ENCODE results near the gene PPP2R2B.

PPP2R2B gene

DNA sequence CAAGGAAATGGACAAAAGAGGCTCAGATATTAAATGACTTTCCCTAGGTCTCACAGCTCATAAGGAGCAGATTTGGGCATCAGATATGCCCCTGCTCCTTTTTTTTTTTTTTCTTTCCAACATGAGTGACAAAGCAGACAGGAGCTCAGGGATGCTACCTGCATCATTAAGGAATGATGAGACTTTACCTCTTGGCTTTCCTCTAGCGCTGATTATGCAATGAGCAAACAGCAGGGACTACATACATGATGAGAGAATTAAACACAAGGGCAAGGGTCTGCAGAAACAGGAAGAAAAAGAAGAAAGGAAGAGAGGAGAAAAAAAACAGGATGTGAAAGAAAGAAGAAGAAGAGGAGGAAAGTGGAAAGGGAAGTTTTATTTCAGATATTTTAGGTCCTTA lies 179.9 kb downstream of the PPP2R2B start:
- Histone ChIP-seq H3K36me3 (no peaks in the 10 kb centered on the region), H3K4me1 (ENCODE audit: control insufficient read depth in 1 of 2, insufficient read depth in 1 of 2, low read depth in 1 of 2, low read length in 1 of 2) (no peaks in the 10 kb centered on the region), H3K27ac (no peak overlapping the region), H3K27me3 (no peaks in the 10 kb centered on the region), H3K4me3 (ENCODE audit: low read depth in 1 of 2, low read length in 1 of 2) (no peak overlapping the region), H3K9me3 (no peaks in the 10 kb centered on the region)
- TF ChIP-seq CTCF (IDR thresholded peaks at IDR 0.05), result no peak

GRCh38 chr5:146697211-146697610 lies 181.3 kb downstream of the PPP2R2B start:
- Histone ChIP-seq H3K36me3 (no peaks in the 10 kb centered on the region), H3K9me3 (no peaks in the 10 kb centered on the region)

GRCh38 chr5:146695646-146696045 lies 182.9 kb downstream of the PPP2R2B start:
- Histone ChIP-seq H3K9me3 (no peaks in the 10 kb centered on the region), H3K4me1 (ENCODE audit: control insufficient read depth in 1 of 2, insufficient read depth in 1 of 2, low read depth in 1 of 2, low read length in 1 of 2) (no peaks in the 10 kb centered on the region), H3K27ac (no peak overlapping the region), H3K27me3 (no peaks in the 10 kb centered on the region), H3K36me3 (no peaks in the 10 kb centered on the region), H3K4me3 (ENCODE audit: low read depth in 1 of 2, low read length in 1 of 2) (no peak overlapping the region)
- TF ChIP-seq CTCF (IDR thresholded peaks at IDR 0.05), result no peak

More at GRCh38 chr5:146697211-146697610, 181.3 kb downstream of the PPP2R2B start:
- Histone ChIP-seq H3K4me3 (ENCODE audit: low read depth in 1 of 2, low read length in 1 of 2) (no peak overlapping the region), H3K27me3 (no peaks in the 10 kb centered on the region), H3K27ac (no peak overlapping the region), H3K4me1 (ENCODE audit: control insufficient read depth in 1 of 2, insufficient read depth in 1 of 2, low read depth in 1 of 2, low read length in 1 of 2) (no peaks in the 10 kb centered on the region)
- no peak for TF ChIP-seq CTCF (IDR thresholded peaks at IDR 0.05)

DNA sequence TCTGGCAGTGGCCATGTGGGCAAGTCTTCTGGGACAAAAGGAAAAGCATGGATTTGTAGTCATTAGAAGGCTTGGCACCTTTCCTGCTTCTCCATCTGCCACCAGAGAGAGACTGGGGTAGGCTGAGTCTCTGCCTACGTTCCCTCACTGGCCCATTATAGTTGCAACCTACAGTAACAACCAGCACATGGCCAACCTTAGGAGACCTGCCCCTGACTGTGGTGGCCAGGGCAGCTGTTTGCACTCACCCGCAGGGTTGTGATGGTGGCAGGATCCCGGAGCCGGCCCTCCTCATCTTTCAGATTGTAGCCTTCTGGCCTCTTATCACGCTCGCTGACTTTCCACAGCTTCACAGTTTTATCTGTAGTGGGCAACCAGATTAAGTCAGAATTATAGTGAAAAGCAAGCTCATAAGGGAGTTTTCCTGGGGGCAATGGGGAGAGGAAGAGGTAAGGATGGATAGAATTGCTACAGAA lies 187.6 kb downstream of the PPP2R2B start:
- Histone ChIP-seq H3K27me3 (no peaks in the 10 kb centered on the region), H3K9me3 (no peaks in the 10 kb centered on the region), H3K36me3 (no peaks in the 10 kb centered on the region), H3K4me3 (ENCODE audit: low read depth in 1 of 2, low read length in 1 of 2) (no peak overlapping the region), H3K4me1 (ENCODE audit: control insufficient read depth in 1 of 2, insufficient read depth in 1 of 2, low read depth in 1 of 2, low read length in 1 of 2) (no peaks in the 10 kb centered on the region), H3K27ac (no peak overlapping the region)
- no peak for TF ChIP-seq CTCF (IDR thresholded peaks at IDR 0.05)

DNA sequence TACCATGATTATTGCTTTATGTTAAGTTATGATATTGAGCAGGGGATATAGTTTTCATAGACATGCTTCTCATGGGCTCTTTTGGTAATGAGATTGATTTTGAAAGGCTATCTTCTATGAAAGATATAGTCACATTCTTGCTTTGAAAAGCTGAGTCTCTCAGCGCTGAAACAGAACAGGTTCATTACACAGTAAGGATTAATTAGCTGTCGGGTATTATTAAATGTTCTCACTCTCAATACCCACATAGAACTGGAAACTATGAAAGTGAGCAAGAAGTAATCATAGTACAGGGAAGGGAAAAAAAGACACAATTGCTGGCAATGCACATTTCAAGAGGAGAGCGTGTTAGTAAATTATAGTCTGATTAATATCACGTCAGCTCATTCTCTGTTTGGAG lies 190.9 kb downstream of the PPP2R2B start:
- Histone ChIP-seq H3K4me1 (ENCODE audit: control insufficient read depth in 1 of 2, insufficient read depth in 1 of 2, low read depth in 1 of 2, low read length in 1 of 2) (no peaks in the 10 kb centered on the region), H3K27ac (no peak overlapping the region), H3K4me3 (ENCODE audit: low read depth in 1 of 2, low read length in 1 of 2) (no peak overlapping the region), H3K27me3 (no peaks in the 10 kb centered on the region), H3K9me3 (no peaks in the 10 kb centered on the region), H3K36me3 (no peaks in the 10 kb centered on the region)
- TF ChIP-seq CTCF (IDR thresholded peaks at IDR 0.05), result no peak

DNA sequence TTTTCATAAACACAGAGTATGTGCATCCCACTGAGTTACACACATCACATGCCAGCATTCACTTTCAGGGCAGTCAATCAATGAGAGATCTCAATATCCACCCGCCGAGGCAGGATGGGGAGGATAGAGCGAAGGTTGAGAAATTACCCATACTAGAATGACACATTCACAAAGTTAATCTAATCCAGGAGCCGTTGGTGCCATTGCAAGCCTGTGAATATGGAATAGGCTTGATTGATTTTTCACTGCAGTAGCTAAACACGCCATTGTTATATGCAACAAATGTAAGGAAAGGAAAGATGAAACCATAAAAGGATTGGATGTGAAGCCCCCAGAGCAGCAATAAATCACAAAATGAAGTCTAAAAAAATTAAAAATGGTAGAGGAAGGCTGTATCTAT lies 194.7 kb downstream of the PPP2R2B start:
- no peaks in the 10 kb centered on the region for H3K27me3 ChIP-seq
- TF ChIP-seq CTCF (IDR thresholded peaks at IDR 0.05), result no peak
- no peaks in the 10 kb centered on the region for H3K36me3 ChIP-seq
- no peak overlapping the region for H3K27ac ChIP-seq
- H3K4me1 ChIP-seq (ENCODE audit: control insufficient read depth in 1 of 2, insufficient read depth in 1 of 2, low read depth in 1 of 2, low read length in 1 of 2), result no peaks in the 10 kb centered on the region
- no peaks in the 10 kb centered on the region for H3K9me3 ChIP-seq
- no peak overlapping the region for H3K4me3 ChIP-seq (ENCODE audit: low read depth in 1 of 2, low read length in 1 of 2)

Data from neutrophil (primary cell).